Uterine smooth muscle cell (primary cell): ENCODE results near the gene UBALD2. TPM values are rescaled to one million over a fixed set of nuclear protein-coding genes. Genes with fewer than 3 reads are reported as not detected.

ENCODE experiments used
- total RNA-seq: library from RNA; depleted of rRNA; stranded (reverse); fragments of >200 nt; gene quantifications from 2 replicates; pipeline ENCODE4 v1.2.3, GENCODE V29; 2014

The UBALD2 gene
- 2.7 and 4.6 TPM in 2 replicates for total RNA-seq

DNA sequence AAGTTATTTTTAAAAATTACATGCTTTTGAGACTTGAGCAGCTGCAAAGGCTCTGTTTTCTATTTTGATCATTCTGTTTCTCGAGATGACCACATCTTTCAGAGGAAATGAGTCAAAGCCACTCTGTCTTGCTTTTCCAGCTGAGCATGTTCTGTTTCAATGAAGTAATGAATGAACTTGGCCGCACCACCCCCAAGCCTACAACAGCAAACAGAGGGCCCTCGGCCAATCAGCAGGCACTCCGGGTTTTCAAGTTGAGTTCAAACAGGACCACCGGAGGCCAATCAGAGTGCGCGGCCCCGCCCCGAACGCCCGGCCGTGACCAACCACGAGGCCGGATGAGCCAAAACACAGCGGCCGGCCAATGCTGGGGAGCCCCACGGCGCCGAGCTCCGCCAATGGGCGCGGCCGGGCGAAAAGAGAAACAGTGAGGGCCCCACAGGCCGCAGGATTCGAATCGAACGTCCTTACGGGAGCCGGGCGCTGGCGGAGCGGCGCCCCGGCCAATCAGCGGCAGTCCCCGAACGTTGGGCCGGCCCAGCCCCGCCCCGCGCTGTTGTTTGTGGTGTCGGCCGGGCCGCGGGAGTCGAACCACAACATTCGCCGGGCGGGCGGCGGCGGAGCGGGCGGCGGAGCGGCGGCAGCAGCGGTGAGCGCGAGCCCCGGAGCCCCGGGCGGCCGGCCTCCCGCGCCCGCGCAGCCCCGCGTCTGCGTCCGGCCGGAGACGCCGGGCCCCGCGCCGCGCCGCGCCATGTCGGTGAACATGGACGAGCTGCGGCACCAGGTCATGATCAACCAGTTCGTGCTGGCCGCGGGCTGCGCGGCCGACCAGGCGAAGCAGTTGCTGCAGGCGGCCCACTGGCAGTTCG lies at the start of gene UBALD2:
TSS of gene UBALD2 (plus strand) at position 594 of the 869 bp plus-strand sequence. CDS start at position 752, 158 bp downstream.

DNA sequence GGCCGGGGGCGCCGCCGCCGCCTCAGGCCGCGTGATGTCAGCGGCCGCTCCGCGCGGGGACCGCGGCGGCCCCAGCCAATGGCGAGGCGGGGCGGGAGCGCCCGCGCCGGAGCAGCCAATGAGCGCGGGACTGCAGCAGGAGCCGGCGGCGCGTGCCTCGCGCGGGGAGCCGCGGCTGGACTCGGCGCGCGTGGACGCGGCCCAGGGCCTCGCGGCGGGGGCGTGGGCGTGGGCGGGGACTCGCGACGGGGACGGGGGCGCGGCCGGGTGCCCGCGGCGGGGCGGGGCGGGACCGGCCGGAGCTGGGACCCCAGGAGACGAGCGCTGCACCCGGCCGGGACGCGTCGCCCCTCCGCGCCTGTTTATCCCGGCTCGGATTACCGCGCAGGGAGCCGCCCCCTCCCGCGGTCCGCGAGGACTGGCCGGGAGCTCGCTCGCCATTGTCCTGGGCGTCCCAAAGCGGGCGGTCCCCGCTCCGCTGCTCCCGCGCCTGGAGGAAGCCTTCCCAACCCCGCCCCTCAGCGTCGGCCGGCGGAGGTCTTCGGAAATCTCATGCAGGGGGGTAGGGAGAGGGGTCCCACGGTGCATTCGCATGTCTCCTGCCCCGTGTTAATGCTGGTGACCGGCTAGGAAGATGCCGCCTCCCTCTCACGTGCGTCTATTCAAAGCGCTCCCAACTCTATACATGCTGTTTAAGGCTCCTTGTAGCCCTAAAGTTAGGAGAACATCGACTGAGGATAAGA lies 24.5 kb upstream of the UBALD2 start, which contains the start of gene RNF157:
TSS of gene RNF157 (minus strand) at position 33 of the 743 bp plus-strand sequence. CDS start 253 bp downstream, outside the sequence.

DNA sequence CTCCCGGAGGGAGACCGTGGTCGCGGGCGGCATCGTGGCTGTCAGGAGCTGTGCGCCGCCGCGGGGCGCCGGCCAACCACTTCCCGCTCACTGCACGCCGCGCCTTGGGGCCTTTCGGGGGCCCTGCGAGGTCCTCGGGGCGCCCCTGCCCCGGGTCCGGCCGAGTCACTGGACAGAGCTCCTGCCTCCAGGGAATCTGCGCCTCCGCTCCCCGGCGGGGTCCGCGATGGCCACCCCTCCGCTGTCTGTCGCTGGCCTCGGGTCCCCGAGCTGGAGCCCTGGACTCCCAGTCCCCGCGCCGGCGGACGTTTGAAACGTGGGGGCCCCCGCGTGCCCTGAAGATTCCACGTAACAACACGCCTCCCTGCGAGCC lies 42.8 kb downstream of the UBALD2 start, which contains the start of gene QRICH2:
TSS of gene QRICH2 (minus strand) at position 311 of the 373 bp plus-strand sequence. CDS start at position 33, 278 bp downstream.

Other genes starting within 250 kb of the UBALD2 start
- gene EVPL, start 238.0 kb upstream of the UBALD2 start, total RNA-seq: 0.12 and 0.22 TPM in 2 replicates
- gene SRP68, start 192.8 kb upstream of the UBALD2 start, total RNA-seq: 43.7 and 46.9 TPM in 2 replicates
- not detected in 2 replicates for gene GALR2, start 190.6 kb upstream of the UBALD2 start, total RNA-seq
- gene ZACN, start 186.2 kb upstream of the UBALD2 start, total RNA-seq: 0.12 TPM in 1 of 2 replicates, not detected in the other
- gene EXOC7, start 161.6 kb upstream of the UBALD2 start, total RNA-seq: 79.9 and 89.2 TPM in 2 replicates
- under 0.01 TPM in 2 replicates for gene FOXJ1, start 124.1 kb upstream of the UBALD2 start, total RNA-seq
- gene RNF157, start 24.9 kb upstream of the UBALD2 start, total RNA-seq: 0.75 and 0.89 TPM in 2 replicates
- gene QRICH2, start 42.9 kb downstream of the UBALD2 start, total RNA-seq: 3.0 and 6.2 TPM in 2 replicates
- 36.4 and 38.2 TPM in 2 replicates for gene PRPSAP1, start 88.6 kb downstream of the UBALD2 start, total RNA-seq
- gene SPHK1, start 119.3 kb downstream of the UBALD2 start, total RNA-seq: 73.4 and 79.2 TPM in 2 replicates
- gene UBE2O, start 187.8 kb downstream of the UBALD2 start, total RNA-seq: 23.1 and 24.7 TPM in 2 replicates
- not detected in 2 replicates for gene AANAT, start 202.3 kb downstream of the UBALD2 start, total RNA-seq
- 4.9 and 5.4 TPM in 2 replicates for gene RHBDF2, start 236.1 kb downstream of the UBALD2 start, total RNA-seq